ENCODE results near the gene PTPA.

Gene PTPA

GRCh38 chr9:129074106-129074505 is 37.1 kb upstream of the PTPA start:
- ATAC-seq, result no peak
- TF ChIP-seq BACH2 (CRISPR knock-in tag; IDR thresholded peaks at IDR 0.05; ENCODE audit: borderline replicate concordance) (no peak), GLIS3 (CRISPR knock-in tag; IDR thresholded peaks at IDR 0.05) (no peak), ZNF565 (CRISPR knock-in tag; conservative IDR thresholded peaks at IDR 0.05; ENCODE audit: low read depth) (no peak), ZFP3 (CRISPR knock-in tag; IDR thresholded peaks at IDR 0.05) (no peak), PPARA (CRISPR knock-in tag; IDR thresholded peaks at IDR 0.05; ENCODE audit: borderline replicate concordance) (no peak), ARNTL (CRISPR knock-in tag; IDR thresholded peaks at IDR 0.05; ENCODE audit: borderline replicate concordance, low read depth) (no peak), CSRNP3 (CRISPR knock-in tag; IDR thresholded peaks at IDR 0.05) (no peak)
- TF ChIP-seq, protein P1, sequence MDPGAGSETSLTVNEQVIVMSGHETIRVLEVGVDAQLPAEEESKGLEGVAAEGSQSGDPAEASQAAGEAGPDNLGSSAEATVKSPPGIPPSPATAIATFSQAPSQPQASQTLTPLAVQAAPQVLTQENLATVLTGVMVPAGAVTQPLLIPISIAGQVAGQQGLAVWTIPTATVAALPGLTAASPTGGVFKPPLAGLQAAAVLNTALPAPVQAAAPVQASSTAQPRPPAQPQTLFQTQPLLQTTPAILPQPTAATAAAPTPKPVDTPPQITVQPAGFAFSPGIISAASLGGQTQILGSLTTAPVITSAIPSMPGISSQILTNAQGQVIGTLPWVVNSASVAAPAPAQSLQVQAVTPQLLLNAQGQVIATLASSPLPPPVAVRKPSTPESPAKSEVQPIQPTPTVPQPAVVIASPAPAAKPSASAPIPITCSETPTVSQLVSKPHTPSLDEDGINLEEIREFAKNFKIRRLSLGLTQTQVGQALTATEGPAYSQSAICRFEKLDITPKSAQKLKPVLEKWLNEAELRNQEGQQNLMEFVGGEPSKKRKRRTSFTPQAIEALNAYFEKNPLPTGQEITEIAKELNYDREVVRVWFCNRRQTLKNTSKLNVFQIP (CRISPR knock-in tag; IDR thresholded peaks at IDR 0.05; ENCODE audit: borderline replicate concordance, low read depth), result no peak

DNA sequence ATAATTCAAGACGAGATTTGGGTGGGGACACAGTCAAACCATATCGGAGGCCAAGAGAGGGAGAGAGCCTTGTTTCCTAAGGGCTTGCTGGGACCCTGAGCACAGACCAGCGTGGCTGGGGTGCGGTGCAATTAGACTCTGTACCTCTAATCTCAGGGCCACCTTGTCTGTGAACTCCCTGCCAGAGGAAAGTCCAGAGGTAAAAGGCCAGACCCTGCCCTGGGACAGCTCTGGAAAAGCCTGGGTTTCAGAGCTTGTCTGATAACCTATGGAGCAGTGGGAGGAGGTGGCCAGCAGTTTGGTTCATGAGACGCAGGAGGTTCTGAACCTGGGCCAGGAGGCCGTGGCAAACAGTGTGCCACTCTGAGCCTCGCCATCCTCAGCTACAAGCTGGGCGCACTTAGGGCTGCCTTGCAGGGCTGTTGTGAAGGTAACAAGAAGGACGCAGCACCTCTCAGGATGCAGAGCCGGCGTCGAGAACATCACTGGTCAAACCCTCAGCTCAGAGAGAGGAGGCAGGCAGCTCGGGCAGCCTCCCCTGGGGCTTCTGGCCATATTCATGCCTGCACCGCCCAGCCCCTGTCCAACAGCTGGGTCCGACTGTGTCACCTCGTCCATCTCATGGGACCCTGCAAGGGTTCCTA is 35.1 kb upstream of the PTPA start:
- TF ChIP-seq, protein P1 (CRISPR knock-in tag; IDR thresholded peaks at IDR 0.05; ENCODE audit: borderline replicate concordance, low read depth), result no peak
- no peak for TF ChIP-seq SNAI2 (CRISPR knock-in tag; IDR thresholded peaks at IDR 0.05)
- no peak for ATAC-seq

GRCh38 chr9:129076640-129077037 is 34.6 kb upstream of the PTPA start:
- no peak for TF ChIP-seq OSR1 (CRISPR knock-in tag; IDR thresholded peaks at IDR 0.05)
- no peak for TF ChIP-seq CSDC2 (CRISPR knock-in tag; IDR thresholded peaks at IDR 0.05)
- TF ChIP-seq ARNTL (CRISPR knock-in tag; IDR thresholded peaks at IDR 0.05; ENCODE audit: borderline replicate concordance, low read depth), result no peak
- TF ChIP-seq ZC3H10 (CRISPR knock-in tag; IDR thresholded peaks at IDR 0.05), result no peak
- TF ChIP-seq ZNF8 (CRISPR knock-in tag; IDR thresholded peaks at IDR 0.05), result no peak
- no peak for TF ChIP-seq TOX (CRISPR knock-in tag; IDR thresholded peaks at IDR 0.05; ENCODE audit: borderline replicate concordance)
- no peak for TF ChIP-seq ZNF565 (CRISPR knock-in tag; conservative IDR thresholded peaks at IDR 0.05; ENCODE audit: low read depth)
- TF ChIP-seq, protein P2, sequence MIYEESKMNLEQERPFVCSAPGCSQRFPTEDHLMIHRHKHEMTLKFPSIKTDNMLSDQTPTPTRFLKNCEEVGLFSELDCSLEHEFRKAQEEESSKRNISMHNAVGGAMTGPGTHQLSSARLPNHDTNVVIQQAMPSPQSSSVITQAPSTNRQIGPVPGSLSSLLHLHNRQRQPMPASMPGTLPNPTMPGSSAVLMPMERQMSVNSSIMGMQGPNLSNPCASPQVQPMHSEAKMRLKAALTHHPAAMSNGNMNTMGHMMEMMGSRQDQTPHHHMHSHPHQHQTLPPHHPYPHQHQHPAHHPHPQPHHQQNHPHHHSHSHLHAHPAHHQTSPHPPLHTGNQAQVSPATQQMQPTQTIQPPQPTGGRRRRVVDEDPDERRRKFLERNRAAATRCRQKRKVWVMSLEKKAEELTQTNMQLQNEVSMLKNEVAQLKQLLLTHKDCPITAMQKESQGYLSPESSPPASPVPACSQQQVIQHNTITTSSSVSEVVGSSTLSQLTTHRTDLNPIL (CRISPR knock-in tag; IDR thresholded peaks at IDR 0.05; ENCODE audit: low read depth), result no peak
- no peak for TF ChIP-seq ZFP30 (CRISPR knock-in tag; IDR thresholded peaks at IDR 0.05)
- no peak for TF ChIP-seq GLIS3 (CRISPR knock-in tag; IDR thresholded peaks at IDR 0.05)
- no peak for TF ChIP-seq CSRNP3 (CRISPR knock-in tag; IDR thresholded peaks at IDR 0.05)
- no peak for TF ChIP-seq PATZ1 (CRISPR knock-in tag; IDR thresholded peaks at IDR 0.05; ENCODE audit: borderline replicate concordance)
- TF ChIP-seq ZNF70 (CRISPR knock-in tag; IDR thresholded peaks at IDR 0.05), result no peak
- no peak for ATAC-seq

DNA sequence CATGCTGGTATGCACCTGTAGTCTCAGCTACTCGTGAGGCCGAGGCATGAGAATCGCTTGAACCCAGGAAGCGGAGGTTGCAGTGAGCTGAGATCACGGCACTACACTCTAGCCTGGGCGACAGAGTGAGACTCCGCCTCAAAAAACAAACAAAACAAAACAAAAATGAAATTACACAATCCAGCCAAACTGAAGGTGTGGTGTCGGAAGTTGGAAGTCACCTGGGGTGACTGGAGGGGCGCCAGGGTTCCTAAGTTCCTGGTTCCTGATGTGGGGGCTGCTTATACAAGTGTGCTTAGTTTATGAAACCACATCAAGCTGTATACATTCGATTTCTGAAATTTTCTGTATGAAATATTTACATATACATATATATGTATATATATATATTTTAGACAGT is 34.0 kb upstream of the PTPA start:
- ATAC-seq, result no peak
- TF ChIP-seq, protein P1 (CRISPR knock-in tag; IDR thresholded peaks at IDR 0.05; ENCODE audit: borderline replicate concordance, low read depth), result no peak
- TF ChIP-seq ZFP30 (CRISPR knock-in tag; IDR thresholded peaks at IDR 0.05) (no peak), TSHZ2 (CRISPR knock-in tag; IDR thresholded peaks at IDR 0.05) (no peak), SNAI2 (CRISPR knock-in tag; IDR thresholded peaks at IDR 0.05) (no peak)
- TF ChIP-seq, protein P2 (CRISPR knock-in tag; IDR thresholded peaks at IDR 0.05; ENCODE audit: low read depth), result no peak

Data from SK-N-SH treated with all-trans-retinoic acid at 6 μM for 48 hours (cell line).